ENCODE data around the gene METTL5.
"Not testable (repeated sequence)": the region's sequence is repeated elsewhere in the genome, so short reads cannot be mapped to it uniquely, and the experiment has no call there.

DNA sequence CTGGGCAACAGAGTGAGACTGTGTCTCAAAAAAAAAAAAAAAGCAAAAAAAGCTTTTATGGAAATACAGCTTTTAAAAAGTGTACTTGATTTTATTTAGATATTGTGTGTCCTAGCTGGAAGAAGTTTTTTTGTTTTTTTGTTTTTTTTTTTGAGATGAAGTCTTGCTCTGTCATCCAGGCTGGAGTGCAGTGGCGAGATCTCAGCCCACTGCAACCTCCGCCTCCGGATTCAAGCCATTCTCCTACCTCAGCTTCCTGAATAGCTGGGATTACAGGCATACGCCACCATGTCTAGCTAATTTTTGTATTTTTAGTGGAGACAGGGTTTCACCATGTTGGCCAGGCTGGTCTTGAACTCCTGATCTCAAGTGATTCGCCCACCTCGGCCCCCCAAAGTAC lies 41.5 kb upstream of the METTL5 start:
- TF ChIP-seq CTCF (IDR thresholded peaks at IDR 0.05; ENCODE audit: low read length); EZH2 (IDR thresholded peaks at IDR 0.05; ENCODE audit: borderline replicate concordance, low read length): not testable (repeated sequence)

Measured in OCI-LY1 (cell line).